MM.1S (cell line): Measurements from ENCODE around the gene PSMD11.

Source experiments
- EZH2 ChIP-seq: fragments of 300-600 bp; sonication (generic); optimal IDR thresholded peaks from 2 replicates; pipeline ENCODE3; 2017; ENCODE audit warnings: low read depth, mild to moderate bottlenecking, antibody characterized with exemption, low read length, mixed read lengths
- EZH2phosphoT487 ChIP-seq: fragments of 300-600 bp; sonication (generic); IDR thresholded peaks from 2 replicates; pipeline ENCODE4 v1.6.1; 2018; ENCODE audit warnings: antibody characterized with exemption, low read length
- TF ChIP-seq, protein P1 (sequence below): fragments of 300-600 bp; sonication (generic); IDR thresholded peaks from 2 replicates; pipeline ENCODE4 v1.5.1; 2016; ENCODE audit warnings: antibody characterized with exemption, low read length, mixed read lengths

DNA sequence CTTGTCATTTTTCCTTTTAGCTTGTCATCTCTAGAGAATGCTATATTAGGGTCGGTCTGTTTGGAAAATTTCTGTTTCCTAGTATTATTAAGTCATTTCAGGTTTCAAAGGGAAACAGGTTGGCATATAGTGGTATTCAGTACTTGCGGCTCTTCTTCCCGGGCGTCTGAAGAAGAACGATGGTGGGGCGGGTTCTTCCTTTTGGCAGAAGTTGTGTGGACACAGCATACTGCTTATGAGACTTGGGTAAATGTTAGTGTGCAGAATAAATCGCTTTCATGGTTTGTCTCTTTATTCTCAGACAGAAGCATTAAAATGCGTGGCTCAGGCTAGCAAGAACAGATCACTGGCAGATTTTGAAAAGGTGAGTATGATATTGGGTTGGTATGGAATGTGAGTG lies 32.9 kb downstream of the PSMD11 start:
- no peak for TF ChIP-seq EZH2
- no peak for TF ChIP-seq EZH2phosphoT487
- TF ChIP-seq, protein P1, sequence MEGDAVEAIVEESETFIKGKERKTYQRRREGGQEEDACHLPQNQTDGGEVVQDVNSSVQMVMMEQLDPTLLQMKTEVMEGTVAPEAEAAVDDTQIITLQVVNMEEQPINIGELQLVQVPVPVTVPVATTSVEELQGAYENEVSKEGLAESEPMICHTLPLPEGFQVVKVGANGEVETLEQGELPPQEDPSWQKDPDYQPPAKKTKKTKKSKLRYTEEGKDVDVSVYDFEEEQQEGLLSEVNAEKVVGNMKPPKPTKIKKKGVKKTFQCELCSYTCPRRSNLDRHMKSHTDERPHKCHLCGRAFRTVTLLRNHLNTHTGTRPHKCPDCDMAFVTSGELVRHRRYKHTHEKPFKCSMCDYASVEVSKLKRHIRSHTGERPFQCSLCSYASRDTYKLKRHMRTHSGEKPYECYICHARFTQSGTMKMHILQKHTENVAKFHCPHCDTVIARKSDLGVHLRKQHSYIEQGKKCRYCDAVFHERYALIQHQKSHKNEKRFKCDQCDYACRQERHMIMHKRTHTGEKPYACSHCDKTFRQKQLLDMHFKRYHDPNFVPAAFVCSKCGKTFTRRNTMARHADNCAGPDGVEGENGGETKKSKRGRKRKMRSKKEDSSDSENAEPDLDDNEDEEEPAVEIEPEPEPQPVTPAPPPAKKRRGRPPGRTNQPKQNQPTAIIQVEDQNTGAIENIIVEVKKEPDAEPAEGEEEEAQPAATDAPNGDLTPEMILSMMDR: no peak
